GM23338 (cell line): ENCODE data around the gene EEIG2. TPM values are rescaled to one million over a fixed set of nuclear protein-coding genes. Genes with fewer than 3 reads are reported as not detected.

Source experiments
- ATAC-seq: fragments of 200-7000 bp; cut with Tn5 transposase; 3 replicates; pipeline ENCODE4 v1.9.1; 2020
- DNase-seq: peaks from one replicate; pipeline ENCODE4 v3.0.0-alpha.2; 2015; ENCODE audit warnings: low spot score
- H2AFZ ChIP-seq: fragments of 200-600 bp; sonication (generic); 2 replicates; pipeline ENCODE4 v1.8.0; 2016; ENCODE audit warnings: antibody characterized with exemption, mild to moderate bottlenecking, moderate library complexity
- H3F3A ChIP-seq: fragments of 200-600 bp; sonication (generic); replicated peaks from 2 replicates; pipeline ENCODE4 v1.8.0; 2017; ENCODE audit warnings: antibody characterized with exemption, mixed run types, low read depth
- H3K27ac ChIP-seq: fragments of 200-600 bp; sonication (generic); 2 replicates; pipeline ENCODE4 v1.6.1; 2016; ENCODE audit warnings: low read depth
- H3K27me3 ChIP-seq: fragments of 200-600 bp; sonication (generic); 2 replicates; pipeline ENCODE4 v1.8.0; 2016; ENCODE audit warnings: mild to moderate bottlenecking, mixed run types, moderate library complexity; ENCODE audit not compliant: insufficient read depth
- H3K36me3 ChIP-seq: fragments of 200-600 bp; sonication (generic); 2 replicates; pipeline ENCODE4 v1.8.0; 2016; ENCODE audit warnings: mild to moderate bottlenecking; ENCODE audit not compliant: insufficient read depth
- H3K4me1 ChIP-seq: fragments of 200-600 bp; sonication (generic); 2 replicates; pipeline ENCODE4 v1.8.0; 2016; ENCODE audit warnings: mild to moderate bottlenecking, moderate library complexity; ENCODE audit not compliant: insufficient read depth
- H3K4me2 ChIP-seq: fragments of 200-600 bp; sonication (generic); 2 replicates; pipeline ENCODE4 v1.7.1; 2017; ENCODE audit warnings: mixed run types
- H3K4me3 ChIP-seq: fragments of 200-600 bp; sonication (generic); 2 replicates; pipeline ENCODE4 v1.6.1; 2016; ENCODE audit warnings: mixed run types
- H3K79me2 ChIP-seq: fragments of 200-600 bp; sonication (generic); replicated peaks from 2 replicates; pipeline ENCODE4 v1.8.0; 2017; ENCODE audit warnings: mild to moderate bottlenecking; ENCODE audit not compliant: insufficient read depth
- H3K9me2 ChIP-seq: fragments of 200-600 bp; sonication (generic); 2 replicates; pipeline ENCODE4 v1.8.0; 2017; ENCODE audit not compliant: insufficient read depth
- H4K20me1 ChIP-seq: fragments of 200-600 bp; sonication (generic); replicated peaks from 2 replicates; pipeline ENCODE4 v1.8.0; 2017; ENCODE audit warnings: mild to moderate bottlenecking; ENCODE audit not compliant: insufficient read depth
- H3K27ac Mint-ChIP-seq: 2 replicates; pipeline ENCODE4 v1.8.0; 2020; ENCODE audit warnings: inconsistent platforms, mild to moderate bottlenecking, moderate library complexity, mixed read lengths
- H3K27me3 Mint-ChIP-seq: 3 replicates; pipeline ENCODE4 v1.8.0; 2022; ENCODE audit warnings: low read depth, mild to moderate bottlenecking, moderate library complexity, mixed read lengths, inconsistent platforms; ENCODE audit not compliant: insufficient read depth, poor library complexity
- H3K36me3 Mint-ChIP-seq: 3 replicates; pipeline ENCODE4 v1.8.0; 2021; ENCODE audit warnings: low read depth, mild to moderate bottlenecking, inconsistent platforms, moderate library complexity, mixed read lengths
- H3K4me1 Mint-ChIP-seq: 3 replicates; pipeline ENCODE4 v1.8.0; 2020; ENCODE audit warnings: mild to moderate bottlenecking, inconsistent platforms, mixed read lengths
- H3K4me3 Mint-ChIP-seq: 3 replicates; pipeline ENCODE4 v1.8.0; 2021; ENCODE audit warnings: moderate library complexity, mild to moderate bottlenecking, inconsistent platforms, mixed read lengths
- H3K9me3 Mint-ChIP-seq: 3 replicates; pipeline ENCODE4 v1.8.0; 2020; ENCODE audit warnings: moderate library complexity, mild to moderate bottlenecking, inconsistent platforms, mixed read lengths
- CREB1 ChIP-seq: fragments of 250-450 bp; sonication (Bioruptor Pico); IDR thresholded peaks from 2 replicates; pipeline ENCODE4 v1.5.0; 2020; ENCODE audit warnings: low read depth, mild to moderate bottlenecking, moderate library complexity
- CTCF ChIP-seq, 2 experiments: fragments of 200-600 bp in 1 of 2; sonication (generic) in 1 of 2; conservative IDR thresholded peaks; 2 replicates each; pipeline versions ENCODE4 v1.5.1 to v1.6.1; 2016 to 2017; ENCODE audit warnings: antibody characterized with exemption in 2 of 2, low read depth in 2 of 2, mild to moderate bottlenecking in 2 of 2, moderate library complexity in 1 of 2
- ETS1 ChIP-seq: IDR thresholded peaks from 2 replicates; pipeline ENCODE4 v1.6.1; 2016; ENCODE audit warnings: antibody characterized with exemption
- EZH2phosphoT487 ChIP-seq: fragments of 200-600 bp; sonication (generic); IDR thresholded peaks from one replicate; pipeline ENCODE4 v1.8.1; 2018; ENCODE audit warnings: antibody characterized with exemption; ENCODE audit not compliant: unreplicated experiment
- JUNB ChIP-seq: IDR thresholded peaks from one replicate; pipeline ENCODE4 v1.6.1; 2016; ENCODE audit warnings: antibody characterized with exemption; ENCODE audit not compliant: unreplicated experiment
- NANOG ChIP-seq: IDR thresholded peaks from 2 replicates; pipeline ENCODE4 v1.6.1; 2016; ENCODE audit warnings: antibody characterized with exemption, borderline replicate concordance
- POLR2AphosphoS5 ChIP-seq: IDR thresholded peaks from 2 replicates; pipeline ENCODE4 v1.6.1; 2016; ENCODE audit warnings: antibody characterized with exemption, low read depth
- ZNF114 ChIP-seq: fragments of 250-450 bp; sonication (Bioruptor Pico); IDR thresholded peaks from 2 replicates; pipeline ENCODE4 v1.5.0; 2020; ENCODE audit warnings: mild to moderate bottlenecking, moderate library complexity
- ZNF331 ChIP-seq: fragments of 250-450 bp; sonication (Bioruptor Pico); IDR thresholded peaks from 2 replicates; pipeline ENCODE4 v1.5.0; 2020; ENCODE audit warnings: low read depth, mild to moderate bottlenecking, moderate library complexity
- ZNF462 ChIP-seq: fragments of 250-450 bp; sonication (Bioruptor Pico); IDR thresholded peaks from 2 replicates; pipeline ENCODE4 v1.5.0; 2020; ENCODE audit warnings: mild to moderate bottlenecking, moderate library complexity
- polyA plus RNA-seq: library from polyadenylated mRNA; unstranded; fragments of >200 nt; fragmentation: Nextera tagmentation; extraction: Ambion mirVana; gene quantifications from 2 replicates; pipeline ENCODE4 v1.2.1, GENCODE V29; 2016
- total RNA-seq: library from RNA; depleted of rRNA; stranded (reverse); fragments of >200 nt; shearing (Covaris generic); gene quantifications from 2 replicates; pipeline ENCODE4 v1.2.3, GENCODE V29; 2014

EEIG2 gene
- total and polyA plus RNA-seq, 2 experiments from 2014 or later: 7.9 to 44.5 TPM

- H3K36me3 Mint-ChIP-seq: peaks cover 2% of the 10 kb centered on the region; the same call in 2 of the 3 replicates
- H3K27ac Mint-ChIP-seq: no peak overlapping the region
- peaks cover 2% of the 10 kb centered on the region for H3K27me3 Mint-ChIP-seq
- Histone ChIP-seq H3K9me2 (no peaks in the 10 kb centered on the region), H3K79me2 (no peaks in the 10 kb centered on the region; the same call in 1 of the 2 replicates), H3K36me3 (peaks cover 5% of the 10 kb centered on the region; the same call in 1 of the 2 replicates), H3K4me2 (no peak overlapping the region), H2AFZ (no peak overlapping the region), H3K4me3 (no peak overlapping the region), H3K27me3 (no peaks in the 10 kb centered on the region), H4K20me1 (no peaks in the 10 kb centered on the region; the same call in 1 of the 2 replicates), H3K27ac (no peak overlapping the region), H3F3A (no peaks in the 10 kb centered on the region), H3K4me1 (no peaks in the 10 kb centered on the region)
- no peak for DNase-seq
- no peaks in the 10 kb centered on the region for H3K4me1 Mint-ChIP-seq
- ATAC-seq: no peak
- no peaks in the 10 kb centered on the region for H3K9me3 Mint-ChIP-seq
- no peak overlapping the region for H3K4me3 Mint-ChIP-seq
- TF ChIP-seq ETS1 (no peak), JUNB (no peak), CTCF (conservative IDR thresholded peaks at IDR 0.05; ENCODE audit: low read depth in 2 of 2) (no peak), ZNF331 (CRISPR knock-in tag) (no peak), NANOG (no peak), CREB1 (no peak), POLR2AphosphoS5 (no peak), EZH2phosphoT487 (no peak), ZNF114 (CRISPR knock-in tag) (no peak), ZNF462 (CRISPR knock-in tag) (no peak)
These were observed 45.7 kb downstream of the EEIG2 start for GRCh38 chr1:108605633-108606032.
